ENCODE results near the gene PFKP. TPM values are rescaled to one million over a fixed set of nuclear protein-coding genes. Genes with fewer than 3 reads are reported as not detected.

The PFKP gene
- total RNA-seq, 2 experiments from 2014 or later = 175 to 176 TPM

GRCh38 chr10:3036155-3037021 lies 31.0 kb upstream of the PFKP start:
- Mint-ChIP-seq H3K4me3 (no peak overlapping the region), H3K36me3 (peaks cover 3% of the 10 kb centered on the region), H3K27me3 (peaks cover 39% of the 10 kb centered on the region), H3K4me1 (ENCODE audit: low read depth) (peaks cover 3% of the 10 kb centered on the region), H3K9me3 (peaks cover 12% of the 10 kb centered on the region), H3K27ac (no peak overlapping the region)
- ChIA-PET POLR2A (interaction anchor here (1.4 kb wide), 1 partner anchor 55 kb away, joined by 4 read pairs; no protein-coding TSS in a partner anchor), CTCF (no interaction called here)
- no peak for DNase-seq
- intact Hi-C loops (cut with micrococcal nuclease) = no loop called here

- no peak overlapping the region for H3K27ac Mint-ChIP-seq
- peaks cover 3% of the 10 kb centered on the region for H3K36me3 Mint-ChIP-seq
- H3K4me3 Mint-ChIP-seq = no peak overlapping the region
- CTCF ChIA-PET = no interaction called here
- H3K27me3 Mint-ChIP-seq = peaks cover 37% of the 10 kb centered on the region
- DNase-seq = no peak
- H3K9me3 Mint-ChIP-seq = peaks cover 12% of the 10 kb centered on the region
- H3K4me1 Mint-ChIP-seq (ENCODE audit: low read depth) = peaks cover 3% of the 10 kb centered on the region
- intact Hi-C loops (cut with micrococcal nuclease) = no loop called here
- POLR2A ChIA-PET = no interaction called here
These were observed 30.2 kb upstream of the PFKP start for GRCh38 chr10:3037182-3037581.

DNA sequence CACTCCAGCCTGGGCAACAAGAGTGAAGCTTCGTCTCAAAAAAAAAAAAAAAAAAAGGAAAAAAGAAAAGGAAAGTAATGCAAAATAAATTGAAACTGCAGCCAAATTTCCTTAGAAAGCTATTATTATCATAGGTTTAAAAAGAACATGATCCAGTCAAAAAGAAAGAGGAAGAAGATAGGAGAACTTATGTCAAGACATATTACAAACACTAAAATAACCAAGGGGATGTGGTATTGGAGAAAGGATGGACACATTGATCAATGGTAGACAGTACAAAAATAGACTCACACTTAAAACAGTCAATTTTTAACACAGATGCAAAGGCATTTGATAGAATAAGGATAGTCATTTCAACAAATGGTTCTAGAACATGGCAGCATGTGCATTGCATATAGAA lies 27.3 kb upstream of the PFKP start:
- DNase-seq = no peak
- intact Hi-C loops (cut with micrococcal nuclease) = loop anchor here (5.0 kb wide), 1 partner anchor 203 kb away; no protein-coding TSS in a partner anchor
- ChIA-PET POLR2A (no interaction called here), CTCF (interaction anchor here (0.9 kb wide), 1 partner anchor 112 kb away, joined by 3 read pairs; no protein-coding TSS in a partner anchor)
- no peak overlapping the region for H3K27ac Mint-ChIP-seq
- H3K4me1 Mint-ChIP-seq (ENCODE audit: low read depth) = peaks cover 5% of the 10 kb centered on the region
- H3K4me3 Mint-ChIP-seq = no peak overlapping the region
- peaks cover 12% of the 10 kb centered on the region for H3K9me3 Mint-ChIP-seq
- H3K36me3 Mint-ChIP-seq = peaks cover 3% of the 10 kb centered on the region
- H3K27me3 Mint-ChIP-seq = peaks cover 30% of the 10 kb centered on the region

DNA sequence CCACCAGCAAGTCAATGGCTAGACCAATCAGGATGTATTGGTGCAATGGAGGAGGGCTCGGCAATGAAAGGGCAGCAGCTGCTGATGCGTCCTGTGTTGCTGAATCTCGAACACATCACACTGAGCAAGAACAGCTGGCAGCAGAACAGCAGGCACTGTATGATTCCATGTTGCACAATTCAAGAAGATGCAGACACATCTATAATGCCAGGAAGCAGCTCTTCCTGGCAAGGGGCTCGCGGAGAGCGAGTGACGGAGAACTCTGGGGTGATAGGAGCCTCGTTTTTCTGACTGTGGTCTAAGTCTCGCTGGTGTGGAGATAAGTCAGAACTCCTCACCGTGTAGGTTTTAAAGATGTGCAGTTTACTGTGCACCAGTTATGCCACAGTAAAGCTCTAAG lies 24.8 kb upstream of the PFKP start:
- ChIA-PET CTCF (interaction anchor here (0.8 to 6.0 kb wide), 13 partner anchors 12 to 1932 kb away, joined by 3 to 106 read pairs (median 6); no protein-coding TSS in a partner anchor), POLR2A (no interaction called here)
- Mint-ChIP-seq H3K27me3 (peaks cover 20% of the 10 kb centered on the region), H3K36me3 (peaks cover 3% of the 10 kb centered on the region), H3K4me3 (no peak overlapping the region), H3K27ac (no peak overlapping the region), H3K4me1 (ENCODE audit: low read depth) (peaks cover 6% of the 10 kb centered on the region), H3K9me3 (peaks cover 11% of the 10 kb centered on the region)
- DNase-seq = no peak
- intact Hi-C loops (cut with micrococcal nuclease) = loop anchor here (5.0 kb wide), 1 partner anchor 205 kb away; no protein-coding TSS in a partner anchor

- peak; percentile 69 for DNase-seq
- POLR2A ChIA-PET = interaction anchor here (1.2 kb wide), 1 partner anchor 47 kb away, joined by 3 read pairs; no protein-coding TSS in a partner anchor
- H3K27me3 Mint-ChIP-seq = peaks cover 16% of the 10 kb centered on the region
- H3K27ac Mint-ChIP-seq = no peak overlapping the region
- H3K4me3 Mint-ChIP-seq = no peak overlapping the region
- CTCF ChIA-PET = interaction anchor here (0.6 to 6.0 kb wide), 18 partner anchors 11 to 1934 kb away, joined by 3 to 106 read pairs (median 6); no protein-coding TSS in a partner anchor
- intact Hi-C loops (cut with micrococcal nuclease) = loop anchor here (1.0 to 5.0 kb wide), 2 partner anchors 115 to 206 kb away; no protein-coding TSS in a partner anchor
- no peaks in the 10 kb centered on the region for H3K36me3 Mint-ChIP-seq
- H3K4me1 Mint-ChIP-seq (ENCODE audit: low read depth) = peaks cover 6% of the 10 kb centered on the region
- H3K9me3 Mint-ChIP-seq = peaks cover 5% of the 10 kb centered on the region
These were observed 23.6 kb upstream of the PFKP start for GRCh38 chr10:3043512-3044368.

- Mint-ChIP-seq H3K36me3 (no peaks in the 10 kb centered on the region), H3K4me1 (ENCODE audit: low read depth) (peaks cover 6% of the 10 kb centered on the region), H3K9me3 (no peaks in the 10 kb centered on the region), H3K27me3 (peaks cover 18% of the 10 kb centered on the region), H3K4me3 (no peak overlapping the region), H3K27ac (no peak overlapping the region)
- intact Hi-C loops (cut with micrococcal nuclease) = no loop called here
- POLR2A ChIA-PET = no interaction called here
- CTCF ChIA-PET = interaction anchor here (1.2 to 6.0 kb wide), 4 partner anchors 9 to 1625 kb away, joined by 3 to 106 read pairs (median 14); no protein-coding TSS in a partner anchor
- DNase-seq = no peak
These were observed 21.7 kb upstream of the PFKP start for GRCh38 chr10:3045471-3046209.

DNA sequence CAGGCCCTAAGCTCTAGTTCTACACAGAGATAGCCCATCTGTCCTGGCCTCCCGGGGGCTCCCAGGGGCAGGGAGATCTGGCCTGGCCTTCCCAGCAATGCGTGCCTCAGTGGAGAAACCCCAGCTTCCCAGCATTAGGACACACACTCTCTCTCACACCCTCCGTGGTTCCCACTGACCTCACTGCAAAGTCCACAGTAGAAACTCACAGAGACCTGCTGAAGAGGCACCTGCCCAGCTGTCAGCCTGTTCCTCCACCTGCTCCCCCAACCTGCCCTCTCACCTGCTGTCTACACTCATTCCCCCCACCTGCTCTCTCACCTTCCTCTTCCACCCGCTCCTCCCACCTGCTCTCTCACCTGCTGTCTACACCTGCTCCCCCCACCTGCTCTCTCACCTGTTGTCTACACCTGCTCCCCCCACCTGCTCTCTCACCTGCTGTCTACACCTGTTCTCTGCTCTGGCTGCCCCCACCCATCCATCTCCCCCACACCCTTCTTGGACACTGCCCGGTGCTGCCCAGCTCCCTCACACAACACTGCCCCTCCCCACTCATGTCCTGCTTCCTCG lies 21.1 kb upstream of the PFKP start:
- Mint-ChIP-seq H3K9me3 (no peaks in the 10 kb centered on the region), H3K27ac (no peak overlapping the region), H3K27me3 (peaks cover 19% of the 10 kb centered on the region), H3K4me3 (no peak overlapping the region), H3K36me3 (no peaks in the 10 kb centered on the region), H3K4me1 (ENCODE audit: low read depth) (peaks cover 6% of the 10 kb centered on the region)
- POLR2A ChIA-PET = no interaction called here
- DNase-seq = no peak
- intact Hi-C loops (cut with micrococcal nuclease) = no loop called here
- CTCF ChIA-PET = interaction anchor here (6.0 kb wide), 1 partner anchor 118 kb away, joined by 106 read pairs; no protein-coding TSS in a partner anchor

- Mint-ChIP-seq H3K27ac (no peak overlapping the region), H3K36me3 (no peaks in the 10 kb centered on the region), H3K4me3 (no peak overlapping the region), H3K4me1 (ENCODE audit: low read depth) (peaks cover 6% of the 10 kb centered on the region), H3K27me3 (peaks cover 17% of the 10 kb centered on the region), H3K9me3 (no peaks in the 10 kb centered on the region)
- ChIA-PET CTCF (interaction anchor here (6.0 kb wide), 1 partner anchor 119 kb away, joined by 106 read pairs; no protein-coding TSS in a partner anchor), POLR2A (no interaction called here)
- no peak for DNase-seq
- intact Hi-C loops (cut with micrococcal nuclease) = no loop called here
These were observed 20.3 kb upstream of the PFKP start for GRCh38 chr10:3046981-3047547.

- H3K4me3 Mint-ChIP-seq = no peak overlapping the region
- no peaks in the 10 kb centered on the region for H3K36me3 Mint-ChIP-seq
- peaks cover 17% of the 10 kb centered on the region for H3K27me3 Mint-ChIP-seq
- H3K27ac Mint-ChIP-seq = no peak overlapping the region
- CTCF ChIA-PET = interaction anchor here (6.0 kb wide), 1 partner anchor 119 kb away, joined by 106 read pairs; no protein-coding TSS in a partner anchor
- POLR2A ChIA-PET = no interaction called here
- H3K4me1 Mint-ChIP-seq (ENCODE audit: low read depth) = peaks cover 6% of the 10 kb centered on the region
- intact Hi-C loops (cut with micrococcal nuclease) = no loop called here
- no peak for DNase-seq
- no peaks in the 10 kb centered on the region for H3K9me3 Mint-ChIP-seq
These were observed 19.8 kb upstream of the PFKP start for GRCh38 chr10:3047596-3047995.

GRCh38 chr10:3048119-3049019 lies 19.0 kb upstream of the PFKP start:
- ChIA-PET POLR2A (no interaction called here), CTCF (no interaction called here)
- Mint-ChIP-seq H3K9me3 (no peaks in the 10 kb centered on the region), H3K36me3 (no peaks in the 10 kb centered on the region), H3K27ac (no peak overlapping the region), H3K4me3 (no peak overlapping the region), H3K27me3 (peaks cover 17% of the 10 kb centered on the region), H3K4me1 (ENCODE audit: low read depth) (peaks cover 6% of the 10 kb centered on the region)
- DNase-seq = no peak
- intact Hi-C loops (cut with micrococcal nuclease) = no loop called here

All from activated CD4-positive, alpha-beta memory T cell treated with anti-CD3 and anti-CD28 coated beads for 36 hours (primary cell).